Activated CD8-positive, alpha-beta memory T cell treated with anti-CD3 and anti-CD28 coated beads, Interleukin-2, amount 50 U/mL, for 24 hours (primary cell): ENCODE results near the gene AK2.
"Not testable (repeated sequence)": the region's sequence is repeated elsewhere in the genome, so short reads cannot be mapped to it uniquely, and the experiment has no call there.

Source experiments
- DNase-seq: peaks from one replicate; pipeline ENCODE4 v3.0.0-alpha.2; 2020; ENCODE audit errors: extremely low read depth

The AK2 gene

GRCh38 chr1:33036526-33037503 is at the start of gene AK2:
Gene AK2 (minus strand): TSS chr1:33036883. CDS start chr1:33036828, 55 bp downstream.
- DNase-seq, result peak; percentile 85

DNA sequence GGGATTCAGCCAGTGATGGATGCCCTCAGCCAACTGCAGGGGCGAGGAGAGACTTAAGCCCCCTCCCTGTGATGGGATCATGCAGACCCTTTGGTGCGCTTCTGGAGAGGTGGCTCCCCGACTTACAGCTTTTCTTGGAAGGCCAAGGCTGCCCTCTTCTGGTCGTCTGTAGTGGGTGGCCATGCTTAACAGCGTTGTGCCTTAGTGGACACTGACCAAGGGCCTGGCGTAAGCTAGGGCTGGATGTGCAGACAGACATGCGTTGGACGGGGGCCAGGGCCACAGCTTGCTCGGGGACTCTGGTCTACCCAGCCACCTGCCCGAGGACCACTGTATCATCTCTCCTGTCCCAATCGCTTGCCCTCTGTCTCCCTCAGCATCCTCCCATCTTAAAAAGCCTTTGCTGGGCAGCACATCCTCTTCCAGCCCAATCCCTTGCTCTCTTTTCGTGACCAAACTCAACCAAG is 49.7 kb upstream of the AK2 start:
- no peak for DNase-seq

GRCh38 chr1:33085332-33085731 is 48.6 kb upstream of the AK2 start:
- no peak for DNase-seq

DNA sequence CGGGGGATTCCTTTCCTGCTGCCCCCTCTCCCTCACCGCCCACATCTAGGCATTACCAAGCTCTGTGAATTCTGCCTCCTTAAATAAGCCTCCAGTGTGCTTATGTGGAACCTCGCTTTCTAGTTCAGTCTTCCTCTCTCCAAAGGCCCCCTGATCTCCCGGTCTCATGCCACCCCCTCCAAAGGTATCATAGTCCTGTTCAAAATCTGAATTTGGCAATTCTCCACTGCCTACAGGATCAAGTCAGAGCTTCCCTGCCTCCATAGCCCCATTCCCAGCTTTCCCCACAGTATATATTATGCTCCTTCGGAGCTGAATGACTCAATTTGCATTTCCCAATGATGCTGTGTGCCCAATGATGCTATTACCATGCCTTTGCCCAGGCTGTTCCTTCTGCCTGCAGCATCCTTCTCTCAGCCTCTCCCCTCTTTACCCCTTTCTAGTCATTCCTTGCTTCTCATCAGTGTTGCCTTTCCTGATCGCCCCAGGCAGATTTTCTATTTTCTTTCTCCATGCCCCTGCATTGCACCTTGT is 46.0 kb upstream of the AK2 start:
- DNase-seq, result no peak

- DNase-seq, result no peak
These were observed 45.0 kb upstream of the AK2 start for GRCh38 chr1:33081554-33082305.

- peak; percentile 94 for DNase-seq
These were observed 44.3 kb upstream of the AK2 start, which contains the start of gene AZIN2 for GRCh38 chr1:33080885-33081553. Gene AZIN2 (plus strand): TSS chr1:33081153. CDS start chr1:33082250, 1,097 bp downstream.

DNA sequence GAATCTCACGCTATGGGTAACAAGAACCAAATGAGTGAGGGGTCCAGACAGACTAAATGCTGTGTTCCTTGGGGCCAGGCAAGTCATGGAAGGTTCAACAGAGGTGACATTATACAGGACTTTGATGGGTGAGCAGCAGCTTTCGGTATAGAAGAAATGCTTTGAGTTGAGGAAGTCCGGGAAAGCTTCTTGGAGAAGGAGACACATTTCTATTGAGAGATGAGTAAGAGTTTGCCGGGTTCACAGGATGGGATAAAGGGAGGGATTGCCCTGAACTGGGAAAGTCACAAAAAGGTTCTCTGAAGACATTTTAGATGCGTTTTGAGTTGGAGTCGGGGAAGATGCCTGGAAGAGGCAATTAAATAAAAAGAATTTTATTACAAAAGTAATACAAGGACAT is 43.7 kb upstream of the AK2 start:
- no peak for DNase-seq

DNA sequence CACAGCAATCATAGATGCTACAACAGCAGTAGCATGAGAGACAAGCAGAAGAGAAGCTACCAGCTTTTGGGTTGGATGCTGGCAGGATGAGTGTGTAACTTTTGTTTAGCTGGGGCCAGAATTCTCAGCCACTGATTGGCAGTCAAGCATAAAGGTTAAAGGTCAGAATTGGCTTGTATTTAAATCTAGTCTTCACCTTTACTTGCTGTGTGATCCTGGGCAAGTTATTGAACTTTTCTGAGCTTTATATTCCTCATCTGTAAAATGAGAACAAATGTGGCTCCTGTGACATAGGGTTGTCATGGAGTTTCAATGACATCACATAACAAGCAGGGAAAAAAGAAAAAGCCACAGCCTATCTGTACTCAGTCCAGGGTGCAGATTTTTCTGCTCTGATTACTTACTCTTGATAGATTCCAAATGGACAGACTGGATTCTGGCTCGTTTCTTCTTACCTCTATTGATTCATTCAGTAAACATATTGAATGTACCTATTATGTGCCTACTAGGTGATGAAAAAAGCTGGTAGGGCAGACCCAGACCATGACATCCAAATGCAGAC is 41.4 kb upstream of the AK2 start:
- DNase-seq, result no peak

DNA sequence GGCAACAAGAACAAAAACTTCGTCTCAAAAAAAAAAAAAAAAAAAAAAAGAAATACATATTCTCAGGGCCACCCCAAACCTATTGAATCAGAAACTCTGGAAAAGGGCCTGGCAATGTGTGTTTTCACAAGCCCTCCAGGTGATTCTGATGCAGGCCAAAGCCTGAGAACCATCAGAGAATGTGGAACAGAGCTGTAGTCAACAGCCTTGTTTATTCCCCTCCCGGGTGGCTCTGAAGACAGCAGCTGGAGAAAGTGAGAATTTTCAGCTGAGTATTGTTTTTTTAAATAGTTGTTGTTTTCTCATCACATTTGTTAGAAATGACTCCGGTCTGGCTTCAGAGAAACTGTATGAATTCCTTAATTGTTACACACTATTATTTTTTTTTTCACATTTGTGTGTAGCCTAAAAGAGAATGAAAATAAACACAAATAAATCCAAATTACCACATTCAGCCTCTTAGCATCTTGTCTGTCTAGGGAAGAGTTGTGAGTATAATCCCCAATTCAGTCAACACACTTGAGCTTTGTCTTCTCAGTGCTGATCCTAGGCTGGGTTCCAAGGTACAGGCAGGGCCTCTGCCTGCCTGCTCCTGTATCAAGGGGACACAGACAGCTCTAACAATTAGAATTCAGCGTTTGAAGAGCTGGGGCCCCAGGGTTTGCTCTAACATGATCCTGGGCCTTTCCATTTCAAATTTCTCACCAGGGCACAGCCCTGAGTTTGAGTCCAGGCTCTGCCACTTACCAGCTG is 37.7 kb upstream of the AK2 start:
- DNase-seq, result no peak

- DNase-seq, result no peak
These were observed 36.0 kb upstream of the AK2 start for GRCh38 chr1:33072707-33073106.

- no peak for DNase-seq
These were observed 33.9 kb upstream of the AK2 start for GRCh38 chr1:33070628-33071027.

DNA sequence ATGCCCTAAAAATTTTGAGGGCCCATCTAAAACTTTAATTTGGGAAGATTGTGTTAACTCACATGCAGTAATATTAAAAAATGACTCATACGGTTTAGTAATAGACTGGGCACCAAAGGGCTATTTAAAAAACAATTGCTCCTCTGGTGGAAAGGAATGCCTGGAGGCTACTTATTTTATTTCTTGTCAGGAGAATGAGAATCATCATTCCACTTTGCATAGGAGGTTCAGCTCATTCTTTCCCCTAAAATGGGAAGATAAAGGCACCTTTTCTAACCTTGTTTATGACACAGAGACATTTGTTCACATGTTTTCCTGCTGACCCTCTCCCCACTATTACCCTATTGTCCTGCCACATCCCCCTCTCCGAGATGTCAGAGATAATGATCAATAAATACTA is 31.4 kb upstream of the AK2 start:
- DNase-seq, result not testable (repeated sequence)

DNA sequence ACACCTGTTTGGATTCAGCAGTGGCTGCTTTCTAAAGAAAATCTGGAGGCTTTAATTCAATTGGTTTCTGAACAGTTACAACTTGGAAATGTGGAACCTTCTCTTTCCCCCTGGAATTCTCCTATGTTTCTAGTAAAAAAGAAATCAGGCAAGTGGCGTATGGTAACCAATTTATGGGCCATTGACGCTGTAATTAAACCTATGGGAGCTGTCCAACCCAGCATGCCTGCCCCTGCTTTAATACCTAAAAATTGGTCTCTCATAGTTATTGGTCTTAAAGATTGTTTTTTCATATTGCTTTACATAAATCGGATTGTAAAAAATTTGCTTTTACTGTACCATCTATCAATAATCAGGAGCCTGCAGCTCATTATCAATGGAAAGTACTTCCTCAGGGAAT is 29.8 kb upstream of the AK2 start:
- not testable (repeated sequence) for DNase-seq

GRCh38 chr1:33065301-33065700 is 28.6 kb upstream of the AK2 start:
- DNase-seq, result no peak

DNA sequence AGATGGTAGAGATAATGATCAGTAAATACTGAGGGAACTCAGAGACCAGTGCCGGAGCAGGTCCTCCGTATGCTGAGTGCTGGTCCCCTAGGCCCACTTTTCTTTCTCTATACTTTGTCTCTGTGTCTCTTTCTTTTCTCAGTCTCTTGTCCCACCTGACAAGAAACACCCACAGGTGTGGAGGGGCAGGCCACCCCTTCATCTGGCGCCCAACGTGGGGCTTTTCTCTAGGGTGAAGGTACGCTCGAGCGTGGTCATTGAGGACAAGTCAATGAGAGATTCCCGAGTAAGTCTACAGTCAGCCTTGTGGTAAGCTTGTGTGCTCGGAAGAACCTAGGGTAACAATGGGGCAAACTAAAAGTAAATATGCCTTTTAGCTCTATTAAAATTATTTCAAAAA is 27.6 kb upstream of the AK2 start:
- DNase-seq, result not testable (repeated sequence)

- no peak for DNase-seq
These were observed 25.2 kb upstream of the AK2 start for GRCh38 chr1:33061834-33062233.

DNA sequence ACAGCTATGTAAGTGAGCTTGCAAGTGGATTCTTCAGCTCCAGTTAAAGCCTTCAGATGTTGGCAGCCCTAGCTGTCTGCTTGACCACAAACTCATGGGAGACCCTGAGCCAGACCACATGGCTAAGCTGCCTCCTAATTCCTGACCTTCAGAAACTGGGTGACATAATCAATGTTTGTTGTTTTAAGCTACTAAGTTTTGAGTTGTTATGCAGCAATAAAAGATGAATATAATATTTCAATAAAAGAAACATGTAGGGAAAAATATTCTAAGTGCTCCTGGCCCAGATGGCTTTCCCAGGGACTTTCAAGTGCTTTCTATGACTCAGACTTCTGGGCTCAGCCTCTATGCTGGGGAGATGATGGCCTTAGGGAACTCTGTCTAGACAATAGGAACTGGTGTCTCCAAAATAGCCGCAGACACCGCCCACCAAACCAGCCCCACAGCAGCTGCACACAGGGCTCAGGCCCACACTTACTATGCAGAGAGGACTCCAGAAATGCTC is 23.9 kb upstream of the AK2 start:
- no peak for DNase-seq

- DNase-seq, result no peak
These were observed 20.4 kb upstream of the AK2 start for GRCh38 chr1:33057095-33057494.

- DNase-seq, result no peak
These were observed 19.7 kb upstream of the AK2 start for GRCh38 chr1:33056426-33056825.

- DNase-seq, result no peak
These were observed 18.7 kb upstream of the AK2 start for GRCh38 chr1:33055210-33056008.
